ENCODE data around the gene APOBEC2.

APOBEC2 gene

GRCh38 chr6:41062056-41062455 lies 9.1 kb downstream of the APOBEC2 start:
- no peak for DNase-seq

DNA sequence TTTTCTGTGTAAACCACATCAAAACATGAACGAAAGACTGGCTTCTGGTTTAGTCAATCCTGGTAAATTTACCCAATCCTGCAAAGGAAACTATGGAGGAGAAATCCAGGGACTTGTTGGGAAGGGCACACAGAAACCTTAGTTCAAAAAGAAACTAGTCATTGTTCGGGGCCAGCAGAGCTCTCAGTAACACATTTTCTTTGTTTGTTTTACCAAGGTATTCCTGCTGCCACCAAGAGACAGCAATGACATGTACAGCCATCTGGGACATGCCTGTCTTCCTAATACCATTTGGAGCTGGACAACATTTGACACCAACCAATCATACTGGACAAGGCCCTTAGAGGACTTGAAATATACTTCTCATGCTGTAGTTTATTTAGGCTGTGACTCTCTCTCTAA lies 10.9 kb downstream of the APOBEC2 start:
- no peak for DNase-seq

DNA sequence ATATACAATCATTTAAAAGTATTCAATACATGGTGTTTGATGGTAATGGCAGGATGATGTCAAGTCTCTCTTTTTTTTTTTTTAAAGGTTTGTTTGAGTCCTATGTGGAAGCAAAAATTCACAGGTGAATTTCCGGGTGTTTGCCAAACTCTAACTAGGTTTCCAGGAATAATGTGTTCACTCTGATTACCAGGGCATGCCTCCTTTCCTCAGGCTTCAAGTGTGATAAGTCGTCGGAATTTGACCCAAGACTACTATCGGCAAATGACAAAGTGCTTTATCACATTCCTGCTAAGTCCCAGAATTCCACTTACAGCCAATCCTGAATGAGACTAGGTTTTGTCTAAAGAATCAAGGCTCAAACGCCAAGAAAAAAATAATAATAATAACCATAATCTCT lies 11.8 kb downstream of the APOBEC2 start:
- no peak for DNase-seq

GRCh38 chr6:41065550-41066026 lies 12.6 kb downstream of the APOBEC2 start:
- no peak for DNase-seq

GRCh38 chr6:41066867-41067304 lies 13.9 kb downstream of the APOBEC2 start:
- peak; percentile 77 for DNase-seq

- DNase-seq = no peak
These were observed 18.5 kb downstream of the APOBEC2 start for GRCh38 chr6:41071501-41071922.

DNA sequence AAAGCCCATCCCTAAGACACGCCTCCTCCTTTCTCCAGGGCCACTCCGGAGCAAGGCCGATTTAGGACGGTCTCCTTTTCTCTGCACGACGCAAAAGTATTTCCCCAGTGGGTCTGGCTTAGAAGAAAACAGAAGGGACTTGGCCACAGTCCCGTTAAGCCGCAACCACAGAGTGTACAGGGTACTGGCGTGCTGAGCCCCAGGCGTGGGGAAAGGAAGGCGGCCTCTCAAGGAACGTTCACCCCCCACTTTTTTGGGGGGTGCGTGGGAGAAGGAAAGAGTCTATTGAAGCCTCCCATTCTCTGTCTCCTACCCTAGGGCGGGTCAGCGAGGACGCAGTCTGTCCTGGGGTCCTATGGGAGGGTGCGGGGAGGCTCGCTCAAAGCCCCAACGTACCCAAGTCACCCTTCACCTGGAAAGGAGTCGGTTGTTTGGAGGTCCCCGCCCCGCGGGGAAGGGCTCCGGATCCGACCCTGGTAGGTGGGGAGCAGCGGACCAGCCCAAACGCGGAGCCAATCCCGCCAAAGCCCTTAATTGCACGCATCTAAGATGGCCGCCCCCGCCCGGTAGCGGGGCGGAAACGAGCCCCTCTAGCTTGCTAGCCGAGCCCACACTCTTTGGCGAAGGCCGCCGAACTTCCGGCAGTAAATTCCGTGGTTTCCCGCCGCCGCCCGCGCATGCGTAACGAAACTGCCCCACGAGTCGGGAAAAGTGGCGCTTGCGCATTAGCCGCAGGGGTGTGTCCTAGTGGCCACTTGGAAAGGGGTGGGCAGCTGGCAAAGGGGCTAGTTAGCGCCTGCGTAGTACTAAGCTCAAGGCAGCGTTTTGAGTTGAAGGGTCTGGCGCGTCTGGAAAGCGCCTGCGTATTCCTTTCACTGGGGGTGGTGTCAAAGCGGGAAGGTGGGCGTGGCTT lies 19.2 kb downstream of the APOBEC2 start, which contains the start of gene OARD1:
OARD1 (minus strand) TSS at position 434 of the 913 bp plus-strand sequence. CDS start 722 bp downstream, outside the sequence.
- DNase-seq = peak; percentile 99

GRCh38 chr6:41072836-41073202 lies 19.8 kb downstream of the APOBEC2 start, which contains the start of gene NFYA:
NFYA (plus strand) TSS chr6:41072974; CDS start chr6:41079090, 6,116 bp downstream.
- peak; percentile 99 for DNase-seq

GRCh38 chr6:41073203-41073967 lies 20.4 kb downstream of the APOBEC2 start:
- DNase-seq = peak; percentile 82

GRCh38 chr6:41073968-41074691 lies 21.1 kb downstream of the APOBEC2 start:
- peak; percentile 20 for DNase-seq

GRCh38 chr6:41074692-41075436 lies 21.9 kb downstream of the APOBEC2 start:
- no peak for DNase-seq

DNA sequence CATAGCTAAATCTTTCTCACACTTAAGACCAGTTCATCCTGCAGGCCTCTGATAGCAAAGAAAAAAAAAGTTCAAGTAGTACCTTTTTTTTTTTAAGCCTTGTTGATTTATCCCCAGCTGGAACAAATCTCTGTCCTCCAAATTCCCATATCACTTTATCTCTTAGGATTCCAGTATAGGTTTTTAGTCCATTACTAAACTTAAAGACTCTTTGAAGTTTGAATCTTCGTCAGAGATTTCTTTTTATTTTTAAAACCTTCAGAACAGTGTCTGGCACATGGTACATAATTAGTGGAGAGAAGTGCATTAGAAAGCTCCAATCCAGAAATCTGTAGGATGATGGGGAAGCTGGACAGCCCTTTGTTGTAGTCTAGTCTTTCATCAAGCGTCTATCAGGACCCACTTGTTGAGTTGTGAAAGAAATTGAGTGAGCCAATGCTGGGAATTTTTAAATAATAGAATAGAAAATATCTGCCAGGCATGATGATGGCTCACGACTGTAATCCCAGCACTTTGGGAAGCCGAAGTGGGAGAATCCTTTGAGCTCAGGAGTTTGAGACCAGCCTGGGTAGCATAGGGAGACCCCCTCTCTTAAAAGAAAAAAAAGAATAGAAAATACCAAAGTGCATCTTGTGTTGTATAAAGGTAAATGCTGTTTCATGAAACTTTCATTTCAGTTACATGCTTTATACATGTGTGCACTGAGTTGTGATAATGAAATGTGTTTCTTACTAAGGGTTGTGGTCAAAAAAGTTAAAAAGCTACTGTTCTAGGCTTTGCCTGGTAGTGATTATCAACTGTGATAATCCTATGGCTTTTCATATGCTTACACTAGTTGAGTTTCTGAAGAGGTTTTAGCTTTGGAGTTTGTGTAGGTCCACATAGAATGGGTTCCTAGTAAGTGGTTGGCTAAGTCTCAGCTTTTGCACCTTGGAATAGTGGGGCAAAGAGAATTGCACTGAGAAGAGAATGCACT lies 22.9 kb downstream of the APOBEC2 start:
- no peak for DNase-seq

GRCh38 chr6:41077536-41077935 lies 24.5 kb downstream of the APOBEC2 start:
- DNase-seq = no peak

DNA sequence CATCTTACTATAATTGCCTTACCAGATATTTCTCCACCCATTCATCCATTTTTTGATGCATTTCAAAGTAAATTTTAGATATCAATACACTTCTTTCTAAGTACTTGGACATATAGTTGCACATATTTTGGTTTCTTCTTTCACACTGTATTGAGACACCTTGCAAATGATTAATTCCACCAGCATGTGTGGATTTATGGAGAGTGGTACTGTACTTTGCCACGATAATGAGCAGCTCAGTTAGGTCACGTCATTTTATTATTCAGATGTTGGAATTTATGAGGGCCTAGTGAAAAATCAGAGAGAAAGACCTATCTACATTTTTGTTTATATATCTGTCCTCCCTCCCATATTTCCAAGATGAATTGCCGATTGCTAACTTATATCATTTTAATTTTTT lies 25.1 kb downstream of the APOBEC2 start:
- no peak for DNase-seq

GRCh38 chr6:41079080-41079479 lies 26.1 kb downstream of the APOBEC2 start:
- no peak for DNase-seq

- no peak for DNase-seq
These were observed 27.6 kb downstream of the APOBEC2 start for GRCh38 chr6:41080621-41081020.

DNA sequence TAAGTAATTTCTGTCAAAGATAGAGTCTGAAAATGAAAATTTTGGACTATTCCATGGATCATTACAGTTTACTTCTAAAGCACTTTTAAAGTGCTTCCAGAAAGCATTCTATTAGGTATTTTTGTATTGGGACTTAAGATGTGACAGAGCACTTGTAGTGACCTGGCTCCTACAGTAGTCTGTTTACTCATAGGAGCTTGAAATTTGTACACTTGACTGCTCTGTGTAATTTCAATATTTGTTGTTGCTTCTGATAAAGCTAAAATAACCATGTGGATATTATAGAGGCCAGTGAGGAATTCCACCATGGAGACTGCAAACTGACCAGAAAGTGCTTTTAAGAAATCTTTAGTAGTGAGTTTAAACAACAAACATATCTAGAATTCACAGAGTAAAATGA lies 30.1 kb downstream of the APOBEC2 start:
- DNase-seq = no peak

DNA sequence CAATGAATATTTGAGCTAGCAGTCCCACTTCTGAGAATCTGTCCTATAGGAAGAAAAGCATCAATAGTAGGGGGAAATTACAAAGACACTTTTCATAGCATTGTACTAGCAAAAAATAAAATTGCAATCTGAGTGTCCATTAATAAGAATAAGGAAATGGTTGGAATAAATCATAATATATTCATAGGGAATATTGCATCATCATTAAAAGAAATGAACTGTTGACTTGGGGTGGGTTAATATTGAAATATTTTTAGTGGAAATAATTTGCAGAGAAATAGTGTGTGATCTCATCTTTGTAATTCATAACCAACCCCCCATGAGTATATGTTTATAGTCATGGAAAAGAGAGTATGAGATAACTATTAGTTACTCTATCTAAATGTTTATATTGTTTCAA lies 32.2 kb downstream of the APOBEC2 start:
- no peak for DNase-seq

DNA sequence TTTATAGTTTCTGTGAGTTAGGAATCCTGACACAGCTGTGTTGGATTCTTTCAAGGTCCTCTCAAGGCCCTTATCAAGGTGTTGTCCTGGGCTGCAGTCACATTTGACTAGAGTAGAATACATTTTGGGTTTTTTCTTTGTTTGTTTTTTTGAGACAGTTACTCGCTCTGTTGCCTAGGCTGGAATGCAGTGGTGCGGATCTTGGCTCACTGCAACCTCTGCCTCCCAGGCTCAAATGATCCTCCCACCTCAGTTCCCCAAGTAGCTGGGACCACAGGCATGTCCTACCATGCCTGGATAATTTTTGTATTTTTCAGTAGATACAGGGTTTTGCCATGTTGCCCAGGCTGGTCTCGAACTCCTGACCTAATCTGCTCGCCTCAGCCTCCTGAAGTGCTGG lies 35.4 kb downstream of the APOBEC2 start:
- peak; percentile 33 for DNase-seq

Data from fibroblast of skin of back (primary cell).